Right lobe of liver (tissue), 4 donors: ENCODE results near the gene RGS11.

Source experiments
- POLR2A ChIP-seq: fragments of 450-650 bp; IDR thresholded peaks from one replicate; pipeline ENCODE4 v1.6.1; 2017; ENCODE audit warnings: antibody characterized with exemption, mild to moderate bottlenecking
- TF ChIP-seq, protein P1 (sequence below), 4 donors: fragments of 200-600 bp in 3 of 4; fragments of 450-650 bp in 1 of 4; IDR thresholded peaks; one replicate each; pipeline versions ENCODE4 v1.5.1 to v1.8.0; 2016 to 2022; ENCODE audit warnings: antibody characterized with exemption in 4 of 4, mild to moderate bottlenecking in 2 of 4
- donor health status: DM: no; HTN: no; CAD: no.
- donor health status: DM: no; HTN: no; CAD: no.
- donor health status: DM: no; HTN: yes; CAD: no.

DNA sequence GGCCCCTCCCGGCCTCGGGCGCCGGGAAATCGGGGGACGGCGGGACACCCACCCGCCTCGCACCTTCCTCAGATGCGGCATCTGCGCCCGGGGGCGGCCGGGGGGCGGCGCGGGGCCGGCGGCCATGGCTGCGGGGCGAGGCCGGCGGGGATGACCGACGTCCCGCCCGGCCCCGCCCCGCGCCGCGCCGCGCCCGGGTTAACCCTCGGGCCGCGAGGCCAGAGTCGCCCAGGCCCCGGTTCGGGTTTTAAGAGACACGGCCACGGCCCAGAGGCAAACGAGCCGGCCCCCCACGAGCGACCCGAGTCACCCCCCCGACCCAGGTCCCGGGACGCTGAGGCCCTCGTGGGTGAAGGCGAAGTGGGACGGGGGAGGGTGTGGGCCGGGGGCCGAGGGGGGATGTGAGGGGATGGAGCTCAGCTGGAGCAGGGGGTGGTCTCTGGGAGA, at the start of gene RGS11:
- TF ChIP-seq POLR2A = no peak
- TF ChIP-seq, protein P1, sequence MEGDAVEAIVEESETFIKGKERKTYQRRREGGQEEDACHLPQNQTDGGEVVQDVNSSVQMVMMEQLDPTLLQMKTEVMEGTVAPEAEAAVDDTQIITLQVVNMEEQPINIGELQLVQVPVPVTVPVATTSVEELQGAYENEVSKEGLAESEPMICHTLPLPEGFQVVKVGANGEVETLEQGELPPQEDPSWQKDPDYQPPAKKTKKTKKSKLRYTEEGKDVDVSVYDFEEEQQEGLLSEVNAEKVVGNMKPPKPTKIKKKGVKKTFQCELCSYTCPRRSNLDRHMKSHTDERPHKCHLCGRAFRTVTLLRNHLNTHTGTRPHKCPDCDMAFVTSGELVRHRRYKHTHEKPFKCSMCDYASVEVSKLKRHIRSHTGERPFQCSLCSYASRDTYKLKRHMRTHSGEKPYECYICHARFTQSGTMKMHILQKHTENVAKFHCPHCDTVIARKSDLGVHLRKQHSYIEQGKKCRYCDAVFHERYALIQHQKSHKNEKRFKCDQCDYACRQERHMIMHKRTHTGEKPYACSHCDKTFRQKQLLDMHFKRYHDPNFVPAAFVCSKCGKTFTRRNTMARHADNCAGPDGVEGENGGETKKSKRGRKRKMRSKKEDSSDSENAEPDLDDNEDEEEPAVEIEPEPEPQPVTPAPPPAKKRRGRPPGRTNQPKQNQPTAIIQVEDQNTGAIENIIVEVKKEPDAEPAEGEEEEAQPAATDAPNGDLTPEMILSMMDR (IDR thresholded peaks at IDR 0.05) = no peak
